Measurements from ENCODE around the gene CA10. TPM values are rescaled to one million over a fixed set of nuclear protein-coding genes. Genes with fewer than 3 reads are reported as not detected.

Gene CA10
- total RNA-seq, 2 donors from 2014 or later: not detected

DNA sequence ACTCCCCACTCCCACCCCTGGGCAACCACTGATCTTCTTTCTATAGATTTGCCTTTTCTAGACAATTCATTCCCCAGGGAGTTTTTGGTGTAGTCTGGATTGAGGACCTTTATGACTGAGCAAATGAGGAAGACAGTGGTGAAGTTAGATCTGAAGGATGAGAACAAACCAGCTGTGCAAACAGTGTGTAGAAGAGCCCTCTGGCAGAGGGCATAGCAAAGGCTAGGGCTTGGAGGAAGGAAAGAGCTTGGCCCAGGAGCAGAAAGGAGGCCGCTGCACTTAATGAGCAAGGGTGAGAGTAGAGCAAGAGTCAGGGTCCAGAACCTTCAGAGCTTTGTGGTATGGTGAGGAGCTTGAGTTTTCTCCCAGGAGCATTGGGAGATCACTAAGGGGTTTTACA, 352.7 kb downstream of the CA10 start:
- intact Hi-C loops (cut with DNase I, micrococcal nuclease): no loop called here
- DNase-seq (peak in 1 of 2 donors; percentile 19), ATAC-seq (peak; percentile 90)

DNA sequence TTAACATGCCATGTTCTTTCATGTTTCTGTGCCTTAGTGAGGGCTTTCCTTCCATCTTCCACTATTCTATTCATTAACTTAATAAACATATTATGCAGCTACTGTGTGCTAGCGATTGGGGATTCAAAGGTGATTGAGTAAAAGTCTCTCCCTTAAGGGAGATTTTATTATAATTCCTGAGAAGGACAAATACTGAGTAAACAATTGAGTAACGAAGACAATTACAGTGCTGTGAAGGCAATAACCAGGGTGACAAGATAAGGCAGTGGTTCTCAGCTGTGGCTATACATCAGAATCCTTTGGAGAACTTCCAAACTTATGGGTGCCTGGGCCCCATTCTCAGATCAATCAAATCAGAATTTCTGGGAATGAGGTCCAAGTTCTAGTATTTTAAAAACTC, 353.3 kb downstream of the CA10 start:
- ATAC-seq: peak; percentile 91
- no peak for DNase-seq
- intact Hi-C loops (cut with DNase I, micrococcal nuclease): no loop called here

DNA sequence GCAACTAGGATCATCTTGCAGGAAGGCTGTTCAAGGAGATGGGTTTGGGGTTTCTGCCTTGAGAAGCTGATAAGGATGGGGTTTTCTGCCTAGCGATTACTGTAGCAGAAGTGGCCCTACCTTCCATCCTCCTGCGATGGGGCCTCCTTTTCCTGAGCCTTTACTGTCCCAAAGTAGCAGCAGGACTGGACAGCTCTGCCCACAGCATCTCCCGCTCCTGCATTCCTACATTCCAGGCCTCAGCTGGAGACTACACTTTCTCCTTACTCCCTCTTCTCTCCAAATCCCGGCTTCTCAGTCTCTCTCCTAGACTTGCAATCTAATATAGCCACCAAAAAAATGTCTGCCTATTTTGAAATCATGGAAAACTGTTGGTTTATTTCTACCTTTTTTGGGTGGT, 355.4 kb downstream of the CA10 start:
- ATAC-seq (no peak), DNase-seq (no peak)
- intact Hi-C loops (cut with DNase I, micrococcal nuclease): no loop called here

DNA sequence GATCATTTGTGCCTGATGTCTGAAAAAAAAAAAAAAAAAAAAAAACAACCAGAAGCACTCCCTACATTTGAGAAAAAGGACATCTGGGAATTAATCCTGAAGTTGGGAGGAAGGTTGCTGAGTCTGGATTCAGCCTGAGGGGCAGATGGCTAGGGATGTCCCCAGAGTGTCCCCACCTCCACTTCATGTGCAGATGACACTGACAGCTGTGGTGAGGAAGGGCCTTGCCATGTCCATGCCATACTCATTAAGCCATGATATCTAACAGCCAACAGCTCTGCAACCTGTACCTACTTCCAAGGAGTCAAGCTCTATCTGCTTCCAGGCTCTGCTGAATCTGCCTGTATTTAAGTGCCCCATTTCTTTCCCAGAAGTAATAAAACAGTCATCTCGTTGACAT, 356.0 kb downstream of the CA10 start:
- no peak for DNase-seq
- intact Hi-C loops (cut with DNase I, micrococcal nuclease): no loop called here
- ATAC-seq: no peak

GRCh38 chr17:51801626-51802025, 356.9 kb downstream of the CA10 start:
- intact Hi-C loops (cut with DNase I, micrococcal nuclease): no loop called here
- DNase-seq: no peak
- ATAC-seq: no peak

- DNase-seq (no peak), ATAC-seq (no peak)
- intact Hi-C loops (cut with DNase I, micrococcal nuclease): no loop called here
Observed at GRCh38 chr17:51799981-51800380, 358.5 kb downstream of the CA10 start.

DNA sequence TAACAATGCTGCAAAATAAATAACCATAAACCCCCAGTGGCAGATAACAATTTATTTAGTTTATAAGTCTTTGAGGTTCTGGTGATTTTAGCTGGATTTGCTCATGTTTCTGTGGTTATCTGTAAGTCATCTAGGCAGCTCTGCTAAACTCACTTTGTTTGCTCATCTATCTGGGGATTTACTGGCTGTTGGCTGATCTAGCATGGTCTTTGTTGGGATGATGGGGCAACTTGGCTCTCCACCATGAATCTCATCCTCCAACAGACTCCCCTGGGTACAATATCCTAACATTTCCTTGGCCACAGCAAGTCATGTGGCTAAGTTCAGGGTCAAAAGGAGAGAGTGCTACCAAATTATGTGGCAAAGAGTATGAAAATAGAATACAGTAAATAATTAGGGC, 359.3 kb downstream of the CA10 start:
- DNase-seq (no peak), ATAC-seq (no peak)
- intact Hi-C loops (cut with DNase I, micrococcal nuclease): no loop called here

GRCh38 chr17:51797150-51797549, 361.4 kb downstream of the CA10 start:
- intact Hi-C loops (cut with DNase I, micrococcal nuclease): no loop called here
- ATAC-seq (no peak), DNase-seq (no peak)

DNA sequence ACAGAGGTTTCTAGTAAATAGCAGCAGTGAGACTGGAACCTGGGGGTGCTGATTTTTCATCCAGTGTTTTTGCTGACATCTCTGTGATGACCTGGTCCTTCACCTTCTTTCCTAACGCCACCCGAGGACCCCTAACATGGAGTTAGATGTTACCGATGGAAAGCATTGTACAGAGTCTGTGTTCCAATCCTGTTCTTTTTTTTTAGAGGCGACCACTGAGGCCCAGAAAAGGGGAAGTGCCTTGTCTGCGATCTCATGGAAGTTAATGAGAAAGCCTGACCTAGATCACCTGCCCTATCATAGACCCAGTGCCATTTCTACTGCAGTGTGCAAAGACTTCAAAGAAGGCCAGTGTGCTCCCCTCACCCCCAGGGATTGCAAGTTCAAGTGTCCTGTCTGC, 362.5 kb downstream of the CA10 start:
- ATAC-seq (no peak), DNase-seq (no peak)
- intact Hi-C loops (cut with DNase I, micrococcal nuclease): no loop called here

DNA sequence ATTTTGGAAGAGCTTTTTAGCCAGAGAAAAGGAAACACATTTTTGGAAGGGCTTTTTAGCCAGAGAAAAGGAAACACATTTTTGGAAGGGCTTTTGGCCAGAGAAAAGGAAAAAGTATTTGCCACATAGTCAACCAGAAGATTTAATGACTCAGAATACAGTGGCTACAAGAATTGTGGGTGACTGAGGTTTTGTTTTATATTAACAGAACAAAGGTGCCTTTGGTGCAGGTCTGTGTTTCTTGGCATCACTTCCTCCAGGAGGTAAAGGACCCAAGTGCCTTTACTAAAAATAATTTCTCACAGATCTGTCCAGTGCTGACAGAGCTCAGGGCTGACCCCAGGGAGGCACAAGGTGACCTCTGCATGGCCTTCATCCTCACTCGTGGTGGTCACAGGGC, 363.1 kb downstream of the CA10 start:
- DNase-seq (no peak), ATAC-seq (peak; percentile 38)
- intact Hi-C loops (cut with DNase I, micrococcal nuclease): no loop called here

- intact Hi-C loops (cut with DNase I, micrococcal nuclease): no loop called here
- peak; percentile 89 for ATAC-seq
Observed at GRCh38 chr17:51794466-51794865, 364.0 kb downstream of the CA10 start.

DNA sequence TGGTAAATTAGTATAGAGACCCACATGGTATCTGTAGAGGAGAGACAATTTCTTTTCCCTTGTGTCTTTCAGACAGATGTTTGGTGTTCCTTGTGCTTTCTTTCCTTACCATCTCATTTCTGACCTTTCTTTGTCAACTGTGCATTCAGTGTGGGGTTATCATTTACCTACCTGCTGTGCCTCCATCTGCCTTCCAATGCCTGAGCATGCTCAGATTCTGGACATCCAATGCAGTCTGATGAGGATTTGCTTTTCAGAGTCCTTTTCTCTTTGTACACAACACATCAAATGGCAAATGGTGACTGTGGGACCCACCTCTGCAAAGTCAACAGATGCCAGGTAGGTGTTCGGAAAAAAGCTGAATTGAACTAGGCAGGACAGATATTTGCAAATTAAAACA, 364.8 kb downstream of the CA10 start:
- intact Hi-C loops (cut with DNase I, micrococcal nuclease): no loop called here

More at GRCh38 chr17:51794466-51794865, 364.0 kb downstream of the CA10 start:
- no peak for DNase-seq

DNA sequence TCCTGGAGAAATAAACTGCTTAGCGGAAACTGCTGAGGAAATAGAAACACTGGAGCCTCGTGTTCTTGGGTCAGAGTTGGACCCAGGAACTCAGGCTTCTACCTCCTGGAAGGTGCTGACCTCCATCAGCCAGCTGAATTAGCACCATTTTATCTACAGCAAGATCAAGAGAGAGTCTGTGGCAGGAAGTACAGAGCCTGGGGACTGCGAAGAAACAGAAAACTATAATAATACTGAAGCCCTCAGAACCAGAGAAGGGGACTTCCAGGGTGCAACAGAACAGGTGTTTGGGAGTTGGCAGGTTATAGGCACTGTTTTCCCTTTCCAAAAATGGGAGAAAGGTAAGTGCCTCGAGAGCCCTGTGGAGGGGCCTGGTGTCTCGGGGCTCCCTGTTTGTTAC, 379.7 kb downstream of the CA10 start:
- ATAC-seq: no peak

More for the DNA sequence above, 364.8 kb downstream of the CA10 start:
- peak; percentile 50 for ATAC-seq
- DNase-seq: no peak

DNA sequence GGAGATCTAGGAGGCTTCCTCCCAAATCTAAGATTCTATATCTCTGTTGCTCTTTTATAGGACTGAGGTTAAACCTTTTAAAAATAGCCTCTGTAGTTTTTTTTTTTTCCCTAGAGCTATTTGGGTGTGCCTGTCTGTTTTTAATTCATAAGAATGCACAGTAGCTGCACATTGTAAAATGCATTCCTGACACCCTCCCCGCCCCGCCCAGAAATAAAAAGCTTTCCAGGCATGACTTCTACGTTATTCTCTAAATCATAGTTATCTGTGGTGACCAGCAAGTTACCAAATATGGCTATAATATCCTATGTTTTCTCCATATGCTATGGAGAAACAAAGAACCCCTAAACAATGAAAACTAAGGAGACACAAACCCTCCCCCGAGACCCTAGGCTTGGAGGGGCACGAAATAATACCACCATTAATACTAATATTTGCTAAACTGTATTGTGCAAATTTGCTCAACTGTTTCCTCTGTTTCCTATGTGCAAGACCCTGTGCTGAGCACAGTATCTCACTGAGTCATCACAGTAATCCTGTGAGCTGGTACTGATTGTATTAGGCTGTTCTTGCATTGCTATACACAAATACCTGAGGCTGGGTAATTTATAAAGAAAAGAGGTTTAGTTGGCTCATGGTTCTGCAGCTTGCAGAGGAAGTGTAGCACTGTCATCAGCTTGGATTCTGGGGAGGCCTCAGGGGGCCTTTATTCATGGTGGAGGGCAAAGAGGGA, 388.3 kb downstream of the CA10 start:
- peak in 1 of 2 donors; percentile 19 for DNase-seq
- peak; percentile 66 for ATAC-seq
- intact Hi-C loops (cut with DNase I, micrococcal nuclease): no loop called here

More for the DNA sequence above, 379.7 kb downstream of the CA10 start:
- intact Hi-C loops (cut with DNase I, micrococcal nuclease): no loop called here
- DNase-seq: no peak

DNA sequence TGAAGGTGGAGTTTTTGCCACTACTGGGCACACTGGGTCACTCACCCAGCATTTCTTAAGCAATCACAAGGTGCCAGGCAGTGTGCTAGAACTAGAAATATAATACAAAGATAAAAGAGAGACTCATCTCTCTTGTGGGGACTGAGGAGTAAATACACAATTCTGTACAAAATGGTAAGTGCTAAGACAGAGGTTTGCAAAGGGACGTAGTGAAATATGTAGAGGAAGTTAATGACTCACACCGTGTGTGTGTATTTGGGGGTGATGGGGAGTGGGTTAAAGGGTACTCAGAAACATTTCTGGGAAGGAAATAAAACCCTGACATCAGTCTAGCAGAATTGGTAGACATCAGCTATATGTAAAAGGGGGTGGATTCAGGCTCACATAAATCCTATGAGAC, 389.3 kb downstream of the CA10 start:
- no peak for DNase-seq
- intact Hi-C loops (cut with DNase I, micrococcal nuclease): no loop called here
- no peak for ATAC-seq

DNA sequence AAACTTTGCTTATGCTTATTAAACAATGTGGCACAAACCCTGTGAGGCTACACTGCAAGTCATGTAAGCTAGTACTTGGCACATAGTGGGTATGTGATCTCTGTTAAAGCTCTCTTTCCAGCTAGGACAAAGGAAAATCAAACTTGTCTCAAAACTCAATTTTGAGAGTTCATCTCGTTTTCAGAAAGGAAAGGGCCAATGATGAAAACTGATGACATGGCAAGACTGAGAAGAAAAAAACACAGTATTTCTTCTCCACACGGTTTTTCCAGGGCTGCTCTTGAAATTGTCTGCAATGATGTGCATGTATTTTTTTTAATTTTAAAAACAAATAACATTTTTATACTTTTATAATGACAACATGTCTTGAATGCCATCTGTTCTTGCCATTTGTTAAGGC, 389.8 kb downstream of the CA10 start:
- ATAC-seq (no peak), DNase-seq (no peak)
- intact Hi-C loops (cut with DNase I, micrococcal nuclease): no loop called here

GRCh38 chr17:51767287-51767686, 391.2 kb downstream of the CA10 start:
- DNase-seq (no peak), ATAC-seq (no peak)
- intact Hi-C loops (cut with DNase I, micrococcal nuclease): no loop called here

DNA sequence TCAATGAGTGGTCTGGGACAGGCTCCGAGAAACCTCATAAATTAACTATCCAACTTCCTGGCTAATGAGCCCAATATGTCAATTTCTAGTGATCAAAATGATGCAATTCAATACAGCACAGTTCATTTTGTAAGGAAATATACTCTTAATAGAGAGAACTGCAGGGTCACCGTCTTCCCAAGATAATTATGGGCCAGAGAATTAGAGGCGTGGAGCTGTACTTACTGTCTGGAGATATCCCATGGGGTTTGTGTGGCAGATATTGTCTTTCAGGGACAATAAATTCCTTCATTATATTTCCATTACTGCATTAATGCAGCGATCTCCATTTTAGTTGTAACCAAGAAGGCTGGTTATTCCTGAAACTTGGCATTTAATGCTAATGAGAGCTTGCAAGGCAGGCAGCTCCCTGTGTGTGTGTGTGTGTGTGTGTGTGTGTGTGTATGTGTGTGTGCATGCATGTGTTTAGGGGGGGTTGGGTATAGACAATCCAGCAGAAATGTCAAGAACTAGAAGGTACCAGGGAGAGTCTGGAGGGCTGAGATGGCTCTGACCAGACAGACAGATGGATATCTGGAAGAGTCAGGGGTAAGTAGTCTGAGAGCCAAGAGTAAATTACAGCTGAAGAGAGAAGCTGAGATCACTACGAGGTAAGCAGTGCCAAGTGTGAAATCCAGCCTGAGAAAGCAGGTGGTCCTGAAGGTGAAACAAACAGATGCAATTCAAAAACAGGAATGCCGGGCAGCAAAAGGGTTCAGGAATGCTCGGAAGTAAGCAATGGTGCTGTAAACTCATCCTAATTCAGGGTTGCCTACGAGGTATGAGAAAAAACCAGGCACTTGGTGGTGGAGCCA, 393.0 kb downstream of the CA10 start:
- no peak for DNase-seq
- ATAC-seq: no peak
- intact Hi-C loops (cut with DNase I, micrococcal nuclease): no loop called here

- intact Hi-C loops (cut with DNase I, micrococcal nuclease): no loop called here
- ATAC-seq (peak; percentile 99), DNase-seq (peak; percentile 25 to 39)
Observed at GRCh38 chr17:51764387-51764971, 394.0 kb downstream of the CA10 start.

DNA sequence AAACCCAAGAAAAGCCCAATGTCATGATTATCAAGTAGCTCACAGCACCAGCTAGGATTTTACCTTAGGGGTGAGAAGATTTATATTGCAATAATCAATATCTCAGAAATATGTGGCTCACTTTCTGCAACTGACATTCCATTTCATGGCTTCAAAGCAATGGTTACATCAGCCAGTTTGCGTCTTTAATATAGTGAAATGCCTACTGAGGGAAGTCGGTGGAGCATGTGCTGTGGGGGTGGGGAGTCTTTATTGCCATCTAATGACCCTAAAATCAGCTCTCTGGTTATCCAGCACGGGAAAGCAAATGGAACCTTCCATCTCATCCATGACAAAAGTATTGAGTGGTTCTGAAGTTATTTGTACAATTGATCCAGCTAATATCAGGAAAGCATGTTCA, 395.5 kb downstream of the CA10 start:
- DNase-seq: no peak
- intact Hi-C loops (cut with DNase I, micrococcal nuclease): no loop called here
- no peak for ATAC-seq
